ENCODE measurements around the gene IQSEC1. TPM values are rescaled to one million over a fixed set of nuclear protein-coding genes. Genes with fewer than 3 reads are reported as not detected.

The IQSEC1 gene
- total and polyA plus RNA-seq, 9 of the 15 experiments (the other 6 are each of a cell fraction or from before 2014, with no cell fraction given): 0.56 to 39.0 (median 6.8) TPM

DNA sequence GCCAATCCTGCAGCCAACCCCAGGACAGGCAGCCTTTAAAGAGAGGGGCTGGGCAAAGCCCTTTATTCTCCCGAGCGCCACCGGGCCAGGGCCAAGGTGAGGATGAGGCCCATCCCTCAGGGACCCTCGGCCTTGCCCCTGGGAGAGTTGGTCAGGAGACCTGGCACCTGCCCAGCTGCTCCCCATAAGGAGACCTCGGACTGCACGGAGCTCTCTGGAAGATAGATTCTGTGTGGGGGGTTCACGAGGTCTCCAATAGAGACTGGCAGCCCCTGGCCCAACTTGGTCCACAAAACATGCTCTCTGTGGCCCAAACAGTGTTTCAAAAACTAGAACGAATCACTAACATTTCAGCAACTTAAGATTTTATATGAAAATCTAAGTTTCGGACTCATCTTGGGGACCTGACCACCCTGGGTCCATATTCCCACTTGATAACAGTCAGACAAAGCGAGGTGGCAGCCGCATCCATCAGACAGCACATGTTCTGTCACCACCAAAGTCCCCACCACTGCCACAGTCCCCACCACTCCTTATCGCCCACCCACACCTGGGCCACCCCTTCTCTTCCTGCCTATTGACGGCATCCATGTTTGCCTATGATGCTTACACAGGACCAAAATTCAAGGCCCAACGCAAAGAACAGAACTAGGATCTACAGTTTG, 117.4 kb downstream of the IQSEC1 start:
- WGBS (ENCODE audit: insufficient coverage, low coverage, missing lambda C conversion rate): 81% methylated on average over 14 of the region's 14 CpGs
- ATAC-seq (no peak), DNase-seq (ENCODE audit: extremely low read depth in 1 of 4, low spot score in 3 of 4) (peak in 1 of 4 experiments; percentile 38), FAIRE-seq (peak; percentile 40)
- 0 out of 2 replicates have a peak overlapping the region, but pooled peaks have one; percentile 12 for H3K4me2 ChIP-seq (ENCODE audit: insufficient read depth, low read length)
- H2AFZ ChIP-seq (ENCODE audit: low read depth, low read length): no peak overlapping the region
- H3K9me3 ChIP-seq (replicated peaks; ENCODE audit: control insufficient read depth, insufficient read depth, low read depth, low read length): no peaks in the 10 kb centered on the region
- no TSS peak for BruUV-seq (replicated peaks)
- H4K20me1 ChIP-seq (replicated peaks; ENCODE audit: control insufficient read depth, insufficient read depth, low read length): peaks cover 3% of the 10 kb centered on the region
- peak overlapping the region; percentile 13 to 87; a peak in 2 of 4 replicates for H3K9ac ChIP-seq (ENCODE audit: insufficient read depth in 1 of 2, low read depth in 2 of 2, low read length in 2 of 2)
- in situ Hi-C loops (cut with MboI): no loop called here
- no peaks in the 10 kb centered on the region for H3K27me3 ChIP-seq (ENCODE audit: control insufficient read depth in 2 of 2, insufficient read depth in 2 of 2, low read length in 2 of 2)
- H3K79me2 ChIP-seq (ENCODE audit: control insufficient read depth, insufficient read depth, low read length): peaks cover 95% of the 10 kb centered on the region
- H3K4me3 ChIP-seq: no peak overlapping the region
- peaks cover 17% of the 10 kb centered on the region for H3K36me3 ChIP-seq (ENCODE audit: control insufficient read depth, insufficient read depth, low read length)
- ChIA-PET CTCF (ENCODE audit: low intra/inter-chr PET ratio) (no interaction called here), POLR2A (interaction anchor here (1.4 kb wide), 1 partner anchor 8 kb away, joined by 3 read pairs; no protein-coding TSS in a partner anchor)
- peak overlapping the region; percentile 20; the same call in 1 of the 3 replicates for H3K27ac ChIP-seq (ENCODE audit: extremely low read depth, low read depth, low read length)
- peaks cover 86 to 95% of the 10 kb centered on the region in 2 experiments for H3K4me1 ChIP-seq (replicated peaks in 1 of 2; ENCODE audit: control insufficient read depth in 2 of 2, insufficient read depth in 2 of 2, low read length in 2 of 2)
- intact Hi-C loops (cut with micrococcal nuclease): no loop called here
- H3K9me1 ChIP-seq (ENCODE audit: control insufficient read depth, insufficient read depth, low read length): peaks cover 3% of the 10 kb centered on the region
- TF ChIP-seq, protein P1, sequence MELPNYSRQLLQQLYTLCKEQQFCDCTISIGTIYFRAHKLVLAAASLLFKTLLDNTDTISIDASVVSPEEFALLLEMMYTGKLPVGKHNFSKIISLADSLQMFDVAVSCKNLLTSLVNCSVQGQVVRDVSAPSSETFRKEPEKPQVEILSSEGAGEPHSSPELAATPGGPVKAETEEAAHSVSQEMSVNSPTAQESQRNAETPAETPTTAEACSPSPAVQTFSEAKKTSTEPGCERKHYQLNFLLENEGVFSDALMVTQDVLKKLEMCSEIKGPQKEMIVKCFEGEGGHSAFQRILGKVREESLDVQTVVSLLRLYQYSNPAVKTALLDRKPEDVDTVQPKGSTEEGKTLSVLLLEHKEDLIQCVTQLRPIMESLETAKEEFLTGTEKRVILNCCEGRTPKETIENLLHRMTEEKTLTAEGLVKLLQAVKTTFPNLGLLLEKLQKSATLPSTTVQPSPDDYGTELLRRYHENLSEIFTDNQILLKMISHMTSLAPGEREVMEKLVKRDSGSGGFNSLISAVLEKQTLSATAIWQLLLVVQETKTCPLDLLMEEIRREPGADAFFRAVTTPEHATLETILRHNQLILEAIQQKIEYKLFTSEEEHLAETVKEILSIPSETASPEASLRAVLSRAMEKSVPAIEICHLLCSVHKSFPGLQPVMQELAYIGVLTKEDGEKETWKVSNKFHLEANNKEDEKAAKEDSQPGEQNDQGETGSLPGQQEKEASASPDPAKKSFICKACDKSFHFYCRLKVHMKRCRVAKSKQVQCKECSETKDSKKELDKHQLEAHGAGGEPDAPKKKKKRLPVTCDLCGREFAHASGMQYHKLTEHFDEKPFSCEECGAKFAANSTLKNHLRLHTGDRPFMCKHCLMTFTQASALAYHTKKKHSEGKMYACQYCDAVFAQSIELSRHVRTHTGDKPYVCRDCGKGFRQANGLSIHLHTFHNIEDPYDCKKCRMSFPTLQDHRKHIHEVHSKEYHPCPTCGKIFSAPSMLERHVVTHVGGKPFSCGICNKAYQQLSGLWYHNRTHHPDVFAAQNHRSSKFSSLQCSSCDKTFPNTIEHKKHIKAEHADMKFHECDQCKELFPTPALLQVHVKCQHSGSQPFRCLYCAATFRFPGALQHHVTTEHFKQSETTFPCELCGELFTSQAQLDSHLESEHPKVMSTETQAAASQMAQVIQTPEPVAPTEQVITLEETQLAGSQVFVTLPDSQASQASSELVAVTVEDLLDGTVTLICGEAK (IDR thresholded peaks at IDR 0.05): no peak
- TF ChIP-seq, protein P1 (CRISPR knock-in tag; IDR thresholded peaks at IDR 0.05): no peak
- peak; percentile 33; the same call in 1 of the 2 replicates for TF ChIP-seq BCOR (IDR thresholded peaks at IDR 0.05)
- no peak for TF ChIP-seq MAFF (IDR thresholded peaks at IDR 0.05; ENCODE audit: low read length)
- TF ChIP-seq, protein P2, sequence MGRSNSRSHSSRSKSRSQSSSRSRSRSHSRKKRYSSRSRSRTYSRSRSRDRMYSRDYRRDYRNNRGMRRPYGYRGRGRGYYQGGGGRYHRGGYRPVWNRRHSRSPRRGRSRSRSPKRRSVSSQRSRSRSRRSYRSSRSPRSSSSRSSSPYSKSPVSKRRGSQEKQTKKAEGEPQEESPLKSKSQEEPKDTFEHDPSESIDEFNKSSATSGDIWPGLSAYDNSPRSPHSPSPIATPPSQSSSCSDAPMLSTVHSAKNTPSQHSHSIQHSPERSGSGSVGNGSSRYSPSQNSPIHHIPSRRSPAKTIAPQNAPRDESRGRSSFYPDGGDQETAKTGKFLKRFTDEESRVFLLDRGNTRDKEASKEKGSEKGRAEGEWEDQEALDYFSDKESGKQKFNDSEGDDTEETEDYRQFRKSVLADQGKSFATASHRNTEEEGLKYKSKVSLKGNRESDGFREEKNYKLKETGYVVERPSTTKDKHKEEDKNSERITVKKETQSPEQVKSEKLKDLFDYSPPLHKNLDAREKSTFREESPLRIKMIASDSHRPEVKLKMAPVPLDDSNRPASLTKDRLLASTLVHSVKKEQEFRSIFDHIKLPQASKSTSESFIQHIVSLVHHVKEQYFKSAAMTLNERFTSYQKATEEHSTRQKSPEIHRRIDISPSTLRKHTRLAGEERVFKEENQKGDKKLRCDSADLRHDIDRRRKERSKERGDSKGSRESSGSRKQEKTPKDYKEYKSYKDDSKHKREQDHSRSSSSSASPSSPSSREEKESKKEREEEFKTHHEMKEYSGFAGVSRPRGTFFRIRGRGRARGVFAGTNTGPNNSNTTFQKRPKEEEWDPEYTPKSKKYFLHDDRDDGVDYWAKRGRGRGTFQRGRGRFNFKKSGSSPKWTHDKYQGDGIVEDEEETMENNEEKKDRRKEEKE (IDR thresholded peaks at IDR 0.05; ENCODE audit: borderline replicate concordance in 1 of 2, control insufficient read depth in 1 of 2, low read depth in 2 of 2, low read length in 1 of 2): no peak
- no peak for TF ChIP-seq PHB (CRISPR knock-in tag; IDR thresholded peaks at IDR 0.05)
- TF ChIP-seq MYC (IDR thresholded peaks at IDR 0.05; ENCODE audit: low read depth, low read length): no peak
- no peak for TF ChIP-seq MYC (CRISPR knock-in tag; IDR thresholded peaks at IDR 0.05; ENCODE audit: borderline replicate concordance, low read depth)
- no peak for TF ChIP-seq MIER1 (IDR thresholded peaks at IDR 0.05; ENCODE audit: low read depth)
- no peak for TF ChIP-seq CBX1 (IDR thresholded peaks at IDR 0.05; ENCODE audit: low read depth)
